ENCODE measurements around the gene CSNK1D.

The CSNK1D gene

DNA sequence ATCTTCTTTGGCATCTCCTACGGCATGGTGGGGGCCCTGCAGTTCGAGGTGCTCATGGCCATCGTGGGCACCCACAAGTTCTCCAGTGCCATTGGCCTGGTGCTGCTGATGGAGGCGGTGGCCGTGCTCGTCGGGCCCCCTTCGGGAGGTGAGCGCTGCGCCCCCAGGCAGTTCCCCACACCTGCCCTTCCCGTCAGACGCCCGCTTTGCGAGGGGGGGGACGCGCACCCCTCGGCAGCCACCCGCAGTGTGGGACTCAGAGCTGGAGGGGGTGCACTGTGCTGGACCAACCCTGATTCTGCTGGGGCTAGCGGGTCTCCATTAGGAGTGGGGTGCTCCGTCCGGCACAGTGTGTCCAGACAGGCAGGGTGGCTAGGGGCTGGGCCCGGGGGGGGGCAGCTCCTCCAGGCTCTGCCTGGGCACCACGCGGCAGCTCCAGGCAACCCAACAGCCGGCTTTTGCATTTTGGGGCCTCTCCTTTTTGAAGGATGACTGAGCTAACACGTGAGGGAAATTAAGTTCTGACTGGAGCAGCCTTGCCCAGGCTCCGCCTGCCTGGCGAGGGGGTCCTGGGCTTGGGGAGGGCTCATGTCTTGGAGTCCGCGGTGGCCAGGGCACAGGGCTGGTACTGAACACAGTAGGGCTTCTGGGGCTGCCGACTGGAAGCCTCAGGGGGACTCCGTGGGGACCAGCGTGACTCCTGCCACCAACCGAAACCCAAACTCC, 35.6 kb downstream of the CSNK1D start:
- no peak for DNase-seq

DNA sequence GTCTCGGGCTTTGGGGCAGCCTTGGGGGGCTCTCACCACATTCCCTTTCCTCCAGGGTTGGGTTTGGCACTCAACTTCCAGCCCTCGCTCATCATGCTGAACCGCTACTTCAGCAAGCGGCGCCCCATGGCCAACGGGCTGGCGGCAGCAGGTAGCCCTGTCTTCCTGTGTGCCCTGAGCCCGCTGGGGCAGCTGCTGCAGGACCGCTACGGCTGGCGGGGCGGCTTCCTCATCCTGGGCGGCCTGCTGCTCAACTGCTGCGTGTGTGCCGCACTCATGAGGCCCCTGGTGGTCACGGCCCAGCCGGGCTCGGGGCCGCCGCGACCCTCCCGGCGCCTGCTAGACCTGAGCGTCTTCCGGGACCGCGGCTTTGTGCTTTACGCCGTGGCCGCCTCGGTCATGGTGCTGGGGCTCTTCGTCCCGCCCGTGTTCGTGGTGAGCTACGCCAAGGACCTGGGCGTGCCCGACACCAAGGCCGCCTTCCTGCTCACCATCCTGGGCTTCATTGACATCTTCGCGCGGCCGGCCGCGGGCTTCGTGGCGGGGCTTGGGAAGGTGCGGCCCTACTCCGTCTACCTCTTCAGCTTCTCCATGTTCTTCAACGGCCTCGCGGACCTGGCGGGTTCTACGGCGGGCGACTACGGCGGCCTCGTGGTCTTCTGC, 36.3 kb downstream of the CSNK1D start:
- no peak for DNase-seq

DNA sequence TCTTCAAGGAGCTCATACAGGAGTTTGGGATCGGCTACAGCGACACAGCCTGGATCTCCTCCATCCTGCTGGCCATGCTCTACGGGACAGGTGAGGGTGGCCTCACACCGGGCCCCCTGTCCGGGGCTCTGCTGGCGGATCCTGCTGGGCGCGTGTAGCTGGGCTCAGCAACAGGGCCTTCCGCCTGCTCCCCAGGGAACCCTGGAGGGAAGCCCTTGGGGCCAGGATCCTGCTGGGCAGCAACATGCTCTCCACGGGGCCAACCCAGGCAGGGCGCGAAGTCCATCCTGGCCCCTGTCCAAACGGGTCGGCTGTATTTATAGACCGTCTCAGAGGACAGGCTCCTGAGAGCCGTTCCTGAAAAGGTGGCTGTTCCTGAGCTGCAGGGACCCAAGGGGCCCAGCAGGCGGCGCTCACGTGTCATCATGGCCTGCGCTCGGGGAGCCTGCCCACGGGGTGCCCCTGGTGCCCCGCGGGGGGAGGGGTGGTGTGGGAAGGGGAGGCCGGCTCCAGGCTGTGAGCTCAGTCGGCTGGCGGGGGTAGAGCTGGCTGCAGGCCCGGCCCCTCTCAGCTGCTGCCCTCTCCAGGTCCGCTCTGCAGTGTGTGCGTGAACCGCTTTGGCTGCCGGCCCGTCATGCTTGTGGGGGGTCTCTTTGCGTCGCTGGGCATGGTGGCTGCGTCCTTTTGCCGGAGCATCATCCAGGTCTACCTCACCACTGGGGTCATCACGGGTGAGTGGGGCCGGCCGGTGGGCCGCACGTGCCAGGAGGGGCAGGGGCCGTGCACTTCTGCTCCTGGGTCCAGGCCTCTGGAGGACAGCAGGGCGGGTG, 37.1 kb downstream of the CSNK1D start:
- DNase-seq = peak; percentile 49

DNA sequence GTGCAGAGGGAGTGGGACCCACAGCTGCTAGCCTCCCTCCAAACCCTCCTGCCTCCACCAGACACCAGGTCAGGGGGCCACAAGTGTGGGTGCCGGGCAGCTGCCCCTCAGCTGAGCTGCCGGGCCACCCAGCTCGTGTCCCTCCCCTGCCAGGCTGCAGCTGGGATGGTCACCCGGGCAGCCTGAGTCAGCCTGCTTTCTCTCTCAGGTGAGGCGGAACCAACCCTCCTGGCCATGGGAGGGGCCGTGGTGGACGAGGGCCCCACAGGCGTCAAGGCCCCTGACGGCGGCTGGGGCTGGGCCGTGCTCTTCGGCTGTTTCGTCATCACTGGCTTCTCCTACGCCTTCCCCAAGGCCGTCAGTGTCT, 37.7 kb downstream of the CSNK1D start:
- DNase-seq = no peak

DNA sequence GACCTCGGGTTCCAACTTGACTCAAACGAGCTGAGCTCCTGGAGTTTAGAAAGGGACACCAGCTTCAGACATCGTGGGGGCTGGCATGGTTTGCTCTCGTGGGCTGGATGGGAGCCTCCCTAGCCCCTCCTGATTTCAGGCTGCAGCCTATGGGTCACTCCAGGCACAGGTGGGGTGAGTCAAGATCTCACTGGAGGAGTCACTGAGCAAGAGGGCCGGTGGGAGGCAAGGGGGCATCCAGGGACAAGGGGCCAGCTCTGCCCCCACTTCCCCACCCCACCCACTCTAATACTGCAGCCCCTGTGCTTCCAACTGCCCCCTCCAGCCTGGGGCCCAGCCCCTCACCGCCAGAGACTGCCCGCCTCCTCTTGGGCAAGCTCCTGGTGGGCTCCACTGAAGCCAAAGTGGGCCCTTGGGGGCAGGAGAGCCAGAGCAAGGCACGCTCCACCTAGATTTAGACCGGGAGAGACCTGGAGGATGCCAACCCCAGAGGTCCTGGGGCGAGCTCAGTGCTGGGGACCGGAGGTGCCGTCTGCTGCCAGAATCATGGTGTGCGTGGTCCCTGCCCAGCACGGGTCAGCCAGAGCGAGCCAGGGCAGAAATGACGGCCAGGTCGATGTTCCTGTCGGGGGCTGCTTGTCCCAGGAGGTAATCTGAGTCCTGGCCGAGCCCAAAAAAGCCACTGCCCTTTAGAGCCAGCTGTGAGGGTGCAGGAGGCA, 38.3 kb downstream of the CSNK1D start:
- DNase-seq = no peak

DNA sequence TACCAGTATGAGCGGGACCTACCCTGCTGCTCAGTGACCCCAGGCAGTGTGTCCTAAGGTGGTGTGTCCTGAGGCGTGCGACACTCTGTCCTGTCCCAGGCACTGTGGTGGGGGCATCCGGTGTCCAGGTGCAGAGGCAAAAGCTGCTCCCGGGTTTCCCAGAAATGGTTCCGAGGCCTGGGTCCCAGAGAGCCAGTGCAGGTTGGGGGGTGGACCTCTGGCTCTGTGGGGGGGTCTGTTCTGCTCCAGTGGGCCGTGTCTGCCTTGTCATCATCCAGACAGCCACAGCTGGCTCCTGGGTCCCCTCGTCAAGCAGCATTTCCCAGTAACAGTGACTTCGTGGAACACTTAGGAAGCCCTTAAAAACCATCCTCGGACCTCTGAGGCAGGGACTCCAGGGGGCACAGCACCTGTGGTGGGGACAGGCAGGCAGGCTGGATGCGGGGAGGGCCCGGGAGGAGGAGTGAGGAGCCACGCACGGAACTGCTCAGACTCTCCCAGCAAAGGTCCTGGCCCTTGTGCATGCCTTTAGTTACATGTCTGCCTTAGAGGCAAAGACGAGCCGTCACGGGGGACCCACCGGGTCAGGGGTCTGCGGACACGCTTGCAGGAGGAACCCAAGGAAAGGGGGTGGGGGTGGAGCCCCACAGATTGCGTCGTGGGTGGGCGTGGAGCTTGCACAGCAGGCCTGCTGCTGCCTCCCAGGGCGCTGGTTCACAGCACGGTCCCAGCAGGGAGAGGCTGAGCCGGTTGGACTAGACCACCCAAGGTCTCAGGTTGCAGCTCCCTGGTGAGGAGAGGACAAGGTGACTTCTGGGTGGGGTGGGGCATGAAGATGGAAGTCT, 39.1 kb downstream of the CSNK1D start:
- DNase-seq = no peak

DNA sequence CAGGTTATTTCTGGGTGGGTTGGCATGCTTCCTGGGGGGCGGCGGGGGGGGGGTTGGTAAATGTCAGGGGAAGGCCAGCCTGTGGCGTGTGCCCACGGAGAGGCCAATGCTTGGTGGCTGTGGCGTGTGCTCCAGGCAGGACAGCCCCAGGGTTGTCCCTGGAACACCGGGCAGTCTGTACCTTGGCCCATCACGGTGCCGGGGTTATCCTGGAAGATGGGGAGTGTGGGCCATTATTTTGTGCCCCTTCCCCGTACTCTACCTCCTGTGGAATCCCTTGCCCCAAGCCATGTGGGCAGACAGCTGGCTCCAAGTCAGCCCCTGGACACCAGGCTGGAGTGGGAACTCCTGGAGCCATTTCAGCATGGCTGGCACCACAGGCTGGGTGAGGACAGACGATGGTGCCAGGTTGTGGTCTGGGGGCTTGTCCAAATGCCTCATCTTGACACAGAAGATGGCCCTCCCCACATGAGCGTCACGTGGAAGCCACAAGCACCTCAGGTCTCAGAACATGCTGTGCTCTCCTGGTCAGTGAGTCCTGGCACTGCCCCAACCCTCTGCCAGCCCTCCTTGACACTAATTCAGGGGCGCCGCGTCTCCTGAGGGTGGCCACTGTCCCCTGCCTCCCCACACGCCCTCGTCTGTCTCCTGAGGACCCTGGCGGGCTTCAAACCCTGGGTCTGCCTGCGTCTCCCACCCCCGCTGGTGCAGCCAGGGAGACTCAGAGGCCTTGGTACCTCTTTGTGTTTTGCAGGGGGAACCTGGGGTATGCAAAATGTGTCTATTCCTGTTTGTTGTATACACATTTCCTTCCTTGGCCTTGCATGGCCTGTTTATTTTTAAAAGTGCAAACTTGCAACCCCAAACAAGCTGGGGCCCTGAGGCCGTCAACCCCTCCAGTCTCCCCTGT, 40.4 kb downstream of the CSNK1D start:
- no peak for DNase-seq

DNA sequence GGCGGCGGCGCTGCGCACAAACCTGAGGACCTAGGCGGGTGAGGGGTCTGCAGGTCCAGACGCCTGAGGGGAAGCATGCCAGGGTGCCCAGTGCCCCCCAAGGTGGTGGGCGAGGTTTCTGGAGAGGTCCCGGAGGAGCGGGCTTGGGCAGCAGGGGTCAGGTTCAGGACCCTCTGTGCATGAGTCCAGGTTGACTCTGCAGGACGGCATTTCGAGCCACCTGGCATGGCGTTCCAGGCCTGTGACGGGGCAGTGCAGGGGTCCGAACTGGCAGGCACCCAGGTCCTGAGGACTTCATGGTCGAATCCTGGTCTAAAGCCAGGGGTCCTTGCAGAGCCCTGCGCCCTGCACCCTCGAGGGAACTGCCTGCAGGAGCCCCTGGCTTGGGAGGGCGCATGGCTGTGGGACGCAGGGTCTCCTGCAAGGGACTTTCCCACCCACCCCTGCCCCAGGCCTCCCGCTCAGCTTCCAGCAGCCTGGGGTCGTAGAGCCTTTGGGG, 41.1 kb downstream of the CSNK1D start:
- no peak for DNase-seq

DNA sequence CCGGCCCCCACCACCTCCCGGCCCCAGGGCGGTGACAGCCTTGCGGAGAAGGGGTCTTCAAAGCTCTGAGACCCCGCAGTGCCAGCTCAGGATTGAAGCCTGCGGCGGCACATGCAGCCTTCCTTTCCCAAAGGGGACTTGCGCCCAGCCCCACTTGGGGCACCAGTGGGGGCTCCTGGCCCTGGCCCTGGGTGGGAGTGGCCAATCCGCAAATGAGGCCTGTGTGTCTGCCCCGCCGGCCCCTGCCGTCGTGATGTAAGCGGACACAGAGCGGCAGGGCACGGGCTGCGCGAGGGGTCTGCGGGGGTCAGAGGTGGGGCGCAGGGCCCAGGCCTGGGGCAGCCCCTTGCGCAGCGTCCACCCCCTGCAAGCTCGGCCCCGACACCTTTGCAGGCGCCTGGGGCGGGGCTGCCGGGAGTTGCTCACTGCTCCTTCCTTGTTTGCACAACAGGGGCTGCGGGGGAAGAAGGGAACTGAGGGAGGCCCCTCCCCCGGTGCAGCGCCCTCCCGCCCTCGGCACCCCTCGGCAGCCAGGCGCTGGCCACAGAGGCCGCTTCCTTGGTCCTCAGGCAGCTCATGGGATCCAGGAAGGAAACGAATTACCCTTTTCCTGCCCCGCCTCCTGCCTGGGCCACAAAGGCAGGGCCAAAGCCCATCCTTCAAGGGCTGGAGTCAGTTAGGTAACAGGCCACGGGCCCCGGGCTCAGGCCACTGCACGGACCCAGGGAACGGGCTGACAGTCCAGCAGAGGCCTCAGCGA, 41.8 kb downstream of the CSNK1D start:
- no peak for DNase-seq

DNA sequence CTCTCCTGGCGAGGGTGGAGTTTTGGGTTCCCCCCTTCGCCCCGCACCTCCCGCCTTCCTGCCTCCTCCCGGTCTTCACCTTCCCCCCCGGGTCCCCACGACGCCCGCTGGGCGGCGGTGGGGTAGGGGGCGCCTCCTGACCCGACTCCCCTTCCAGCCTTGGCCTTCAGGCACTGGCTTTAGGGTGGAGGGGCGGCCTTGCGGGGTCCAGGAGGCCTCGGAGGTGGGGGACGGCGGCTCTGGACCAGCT, 42.3 kb downstream of the CSNK1D start:
- no peak for DNase-seq

DNA sequence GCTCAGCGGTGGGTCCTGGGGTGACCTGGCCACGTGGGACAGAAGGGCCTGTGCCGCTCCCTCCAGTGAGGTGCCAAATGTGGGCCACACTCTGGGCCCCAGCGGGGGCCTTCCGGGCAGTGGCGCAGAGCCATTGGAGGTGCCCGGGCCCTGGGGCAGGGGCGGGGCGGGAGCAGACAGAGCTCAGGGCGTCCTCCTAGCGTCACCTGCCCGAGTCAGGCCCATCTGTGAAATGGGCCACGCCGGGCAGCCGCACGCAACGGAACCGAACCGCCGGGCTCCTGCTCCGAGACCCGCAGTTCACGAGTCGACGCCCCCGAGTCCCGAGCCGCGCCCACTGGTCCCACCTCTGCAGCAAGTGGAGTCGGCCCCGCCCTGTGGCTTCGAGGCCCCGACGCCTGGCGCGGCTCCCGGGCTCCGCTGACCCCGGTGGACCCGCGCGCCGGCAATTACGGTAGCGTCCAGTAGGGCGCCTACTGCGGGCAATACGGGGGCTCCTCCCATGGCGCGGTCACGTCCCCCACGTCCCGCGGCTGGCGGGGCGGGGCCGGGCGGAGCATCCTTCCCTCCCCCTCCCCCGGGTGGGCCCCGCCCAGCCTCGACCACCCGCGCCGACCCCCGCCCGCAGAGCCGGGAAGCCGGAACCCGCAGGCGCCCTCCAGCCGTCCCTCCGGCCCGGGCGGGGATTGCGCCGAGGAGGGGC, 42.7 kb downstream of the CSNK1D start:
- DNase-seq = no peak

DNA sequence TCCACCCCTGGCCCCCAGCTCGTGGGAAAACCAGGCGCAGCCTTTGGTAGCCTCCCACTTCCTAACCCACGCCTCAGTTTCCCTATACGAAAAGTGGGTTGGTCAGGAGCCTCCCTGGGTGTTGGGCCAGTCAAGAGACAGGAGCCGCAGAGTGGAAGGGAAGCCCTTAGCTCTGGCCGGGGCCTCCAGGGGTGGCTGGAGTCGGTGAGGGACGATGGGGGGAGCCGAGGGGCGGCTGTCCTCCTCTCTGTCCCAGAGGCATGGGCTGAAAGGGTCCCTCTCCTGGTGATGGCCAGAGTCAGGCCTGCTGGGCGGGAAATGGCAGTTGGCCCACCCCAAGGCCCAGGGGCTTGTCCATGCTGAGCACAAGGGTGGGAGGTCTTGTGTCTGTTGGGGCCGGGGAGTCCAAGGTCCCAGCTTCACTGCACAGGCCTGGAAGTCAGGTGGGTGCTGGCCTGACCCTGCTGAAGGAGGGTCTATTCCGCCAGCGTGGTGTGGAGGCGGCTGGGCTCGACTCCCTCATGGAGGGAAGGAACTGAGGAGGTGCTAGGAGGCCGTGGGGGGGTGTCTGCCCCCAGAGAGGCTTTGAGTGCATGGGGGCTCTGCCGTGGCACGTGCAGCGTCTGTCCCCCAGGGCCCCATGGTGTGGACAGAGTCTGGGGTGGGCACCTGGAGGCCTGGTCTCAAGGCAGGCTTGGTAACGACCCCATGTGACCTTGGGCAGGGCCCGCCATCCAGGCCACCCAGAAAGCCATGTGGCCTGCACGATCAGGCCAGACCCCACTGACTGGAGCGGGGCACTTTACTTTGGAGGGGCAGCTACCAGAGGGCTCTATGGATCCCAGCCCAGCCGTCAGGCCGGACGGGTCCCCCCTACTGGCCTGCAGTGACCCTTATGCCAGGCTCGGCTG, 43.5 kb downstream of the CSNK1D start:
- no peak for DNase-seq

DNA sequence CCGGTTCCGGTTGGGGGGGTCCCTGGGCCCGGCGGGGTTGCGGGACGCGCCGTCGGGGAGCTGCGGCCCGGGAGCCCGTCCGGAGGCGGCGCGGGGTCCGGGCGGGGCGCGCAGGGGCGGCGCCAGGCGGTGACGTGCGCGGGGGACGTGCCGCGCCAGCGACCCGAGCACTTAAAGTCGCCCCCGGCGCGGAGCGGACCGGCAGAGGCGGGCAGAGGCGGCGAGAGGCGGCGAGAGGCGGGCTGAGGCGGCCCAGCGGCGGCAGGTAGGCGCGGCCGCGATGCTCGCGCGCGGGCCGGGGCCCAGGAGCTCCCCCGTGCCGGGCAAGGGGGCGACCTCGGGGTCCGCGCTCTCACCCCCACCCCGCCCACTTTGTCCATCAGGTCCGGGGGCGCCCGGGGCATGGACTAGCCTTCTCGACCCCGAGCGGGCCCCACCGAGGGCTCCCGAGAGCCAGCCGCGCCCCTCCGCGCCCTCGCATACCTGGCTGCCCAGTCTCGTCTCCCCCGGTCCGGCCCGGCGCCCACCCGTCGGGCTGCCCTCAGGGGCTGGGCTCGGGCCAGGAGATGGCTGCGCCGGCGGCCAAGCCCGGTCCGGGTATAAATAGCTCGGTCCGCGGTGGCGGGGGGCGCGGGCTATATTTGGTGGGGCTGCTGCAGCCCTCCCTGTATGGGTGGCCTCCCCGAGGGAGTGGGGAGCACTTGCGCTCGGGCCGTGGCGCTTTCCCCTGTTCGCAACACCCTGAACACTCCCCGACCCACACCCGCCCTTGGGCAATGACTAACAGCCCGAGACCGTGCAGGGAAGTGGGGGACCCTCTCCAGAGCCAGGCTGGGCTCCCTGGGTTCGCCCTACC, 44.4 kb downstream of the CSNK1D start, which contains the start of gene SLC16A3:
Gene SLC16A3, plus strand, starts transcription at position 201 of the 856 bp plus-strand sequence. CDS start 6,967 bp downstream, outside the sequence.
- DNase-seq = no peak

DNA sequence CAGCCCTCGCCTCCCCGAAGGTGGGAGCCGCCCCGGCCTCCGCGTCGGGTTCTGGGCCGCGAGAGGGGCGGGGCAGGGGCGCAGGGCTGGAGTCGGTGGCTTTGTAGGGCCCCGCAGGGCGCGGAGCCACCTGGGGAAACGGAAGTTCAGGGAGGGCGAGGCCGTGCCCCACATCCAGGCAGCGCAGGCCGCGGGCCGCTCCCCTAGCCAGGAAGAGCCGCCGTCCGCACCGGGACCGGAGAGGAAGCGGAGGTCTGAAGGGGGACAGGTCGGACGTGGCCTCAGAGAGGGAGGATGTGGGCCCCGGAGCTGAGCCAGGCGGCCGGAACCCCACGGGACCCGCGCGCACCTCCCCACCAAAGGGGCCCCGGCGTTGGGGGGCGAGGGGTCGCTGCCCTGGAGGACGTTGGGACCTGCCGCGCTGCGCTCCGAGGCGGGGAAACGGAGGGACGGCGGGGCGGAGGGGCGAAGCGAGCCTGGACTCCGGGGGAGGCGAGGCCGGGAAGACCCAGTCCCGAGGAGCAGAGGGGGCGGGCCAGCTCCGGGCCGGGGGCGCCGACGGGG, 45.1 kb downstream of the CSNK1D start:
- DNase-seq = no peak

DNA sequence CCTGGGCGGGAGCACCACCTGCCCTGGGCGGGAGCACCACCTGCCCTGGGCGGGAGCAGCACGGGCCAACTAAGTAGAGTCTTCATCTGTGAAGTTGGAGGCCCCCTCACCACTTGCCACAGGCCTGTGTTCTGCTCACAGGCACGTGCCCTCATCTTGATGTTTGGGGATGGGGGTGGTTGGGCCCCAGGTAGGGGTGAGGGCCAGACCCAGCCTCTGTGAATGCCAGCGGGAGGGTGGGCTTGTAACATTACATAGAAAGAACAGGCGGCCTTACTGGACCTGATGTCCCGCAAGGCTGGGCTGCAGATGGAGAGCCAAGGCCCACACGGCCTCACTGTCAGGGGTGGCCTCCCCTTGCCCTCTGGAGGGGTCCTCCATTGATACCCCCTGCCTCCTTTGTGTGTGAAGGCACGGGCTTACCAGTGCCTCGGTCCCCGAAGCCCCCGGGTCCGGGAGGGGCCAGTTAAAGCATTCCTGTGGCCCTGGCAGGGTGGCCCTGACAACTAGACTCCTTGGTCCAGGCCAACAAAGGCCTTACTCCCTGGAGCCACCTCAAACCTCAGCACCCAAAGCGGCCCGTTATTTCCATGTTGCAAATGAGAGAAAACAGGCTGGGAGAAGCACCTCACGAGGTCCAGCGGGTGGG, 45.7 kb downstream of the CSNK1D start:
- no peak for DNase-seq

DNA sequence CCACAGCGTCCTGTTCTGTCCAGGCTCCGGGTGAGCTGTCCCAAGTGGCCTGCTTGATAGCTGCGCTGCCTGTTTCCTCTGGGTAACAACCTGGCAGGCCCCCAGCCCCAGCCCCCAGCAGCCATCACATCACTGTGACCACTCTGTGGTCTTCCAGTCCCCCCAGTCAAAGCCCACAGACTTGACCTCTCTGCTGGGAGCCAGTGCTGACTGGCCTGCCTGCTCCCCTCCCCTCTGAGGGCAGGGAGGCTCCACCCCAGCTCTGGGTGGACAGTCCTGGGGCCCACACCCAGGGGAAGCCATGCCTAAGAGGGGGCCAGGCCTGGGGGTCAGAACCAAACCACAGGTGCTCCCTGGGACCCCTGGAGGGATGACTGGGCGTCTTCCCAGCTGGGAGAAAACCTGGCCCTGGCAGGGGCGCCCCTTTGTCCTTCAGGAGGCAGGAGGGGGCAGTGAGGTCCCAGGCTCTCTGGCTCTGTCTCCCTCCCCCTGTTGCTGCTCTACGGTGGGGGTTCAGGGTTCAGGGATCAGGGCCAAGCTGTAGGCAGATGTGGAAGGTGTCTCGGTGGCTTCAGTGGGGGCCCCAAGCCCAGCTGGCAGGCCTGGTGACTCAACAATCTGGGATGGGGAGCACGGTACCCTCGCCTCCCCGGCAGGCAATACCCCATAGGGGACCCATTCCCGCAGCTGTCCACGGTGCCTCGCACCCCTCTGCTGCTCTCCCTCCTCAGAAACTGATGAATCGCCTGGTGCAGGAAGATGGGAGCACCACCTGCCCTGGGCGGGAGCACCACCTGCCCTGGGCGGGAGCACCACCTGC, 46.5 kb downstream of the CSNK1D start:
- no peak for DNase-seq

Data from NCI-H446 treated with DMSO at 0.1 percent for 48 hours (cell line).